HG03558 (cell line): ENCODE measurements around the gene C6orf120.

ENCODE experiments used
- ATAC-seq: cut with Tn5 transposase; IDR thresholded peaks from one replicate; pipeline ENCODE4 v1.9.1; 2021; ENCODE audit warnings: moderate number of reproducible peaks; ENCODE audit not compliant: unreplicated experiment; ENCODE audit errors: extremely low read depth

Gene C6orf120

GRCh38 chr6:169723991-169724493 lies 22.1 kb downstream of the C6orf120 start:
- no peak for ATAC-seq

DNA sequence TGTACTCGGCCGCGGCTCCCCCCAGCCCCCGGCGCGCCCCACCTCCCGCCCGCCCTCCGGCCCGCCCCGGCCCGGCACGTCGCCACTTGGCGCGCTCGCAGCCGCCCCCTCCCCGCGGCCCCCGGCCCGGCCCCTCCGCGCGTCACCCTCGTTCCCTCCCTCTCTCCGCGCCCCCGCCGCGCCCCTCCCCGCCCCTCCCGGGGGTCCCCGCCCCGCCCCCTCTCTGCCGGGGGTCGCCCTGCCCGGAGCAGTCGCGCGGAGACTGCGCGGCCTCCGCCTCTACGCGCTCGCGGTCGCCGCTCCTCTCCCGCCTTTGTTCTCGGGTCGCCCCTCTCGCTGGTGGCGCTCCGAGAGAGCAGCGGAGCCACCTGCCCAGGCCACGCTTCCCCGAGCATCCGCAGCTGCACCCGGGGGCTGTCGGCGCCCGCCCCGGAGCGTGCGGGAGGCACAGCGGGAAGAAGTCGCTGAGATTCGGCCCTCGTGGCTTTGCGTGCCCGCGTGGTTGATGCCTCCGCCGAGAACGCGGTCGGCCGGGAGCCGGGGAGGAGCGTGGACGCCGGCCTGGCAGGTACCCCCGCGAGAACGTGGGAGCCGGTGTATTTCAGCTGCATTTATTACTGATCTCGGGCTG lies 22.7 kb downstream of the C6orf120 start, which contains the start of gene PHF10:
TSS of gene PHF10 (minus strand) at position 7 of the 631 bp plus-strand sequence. CDS start 569 bp downstream, outside the sequence.
- no peak for ATAC-seq

DNA sequence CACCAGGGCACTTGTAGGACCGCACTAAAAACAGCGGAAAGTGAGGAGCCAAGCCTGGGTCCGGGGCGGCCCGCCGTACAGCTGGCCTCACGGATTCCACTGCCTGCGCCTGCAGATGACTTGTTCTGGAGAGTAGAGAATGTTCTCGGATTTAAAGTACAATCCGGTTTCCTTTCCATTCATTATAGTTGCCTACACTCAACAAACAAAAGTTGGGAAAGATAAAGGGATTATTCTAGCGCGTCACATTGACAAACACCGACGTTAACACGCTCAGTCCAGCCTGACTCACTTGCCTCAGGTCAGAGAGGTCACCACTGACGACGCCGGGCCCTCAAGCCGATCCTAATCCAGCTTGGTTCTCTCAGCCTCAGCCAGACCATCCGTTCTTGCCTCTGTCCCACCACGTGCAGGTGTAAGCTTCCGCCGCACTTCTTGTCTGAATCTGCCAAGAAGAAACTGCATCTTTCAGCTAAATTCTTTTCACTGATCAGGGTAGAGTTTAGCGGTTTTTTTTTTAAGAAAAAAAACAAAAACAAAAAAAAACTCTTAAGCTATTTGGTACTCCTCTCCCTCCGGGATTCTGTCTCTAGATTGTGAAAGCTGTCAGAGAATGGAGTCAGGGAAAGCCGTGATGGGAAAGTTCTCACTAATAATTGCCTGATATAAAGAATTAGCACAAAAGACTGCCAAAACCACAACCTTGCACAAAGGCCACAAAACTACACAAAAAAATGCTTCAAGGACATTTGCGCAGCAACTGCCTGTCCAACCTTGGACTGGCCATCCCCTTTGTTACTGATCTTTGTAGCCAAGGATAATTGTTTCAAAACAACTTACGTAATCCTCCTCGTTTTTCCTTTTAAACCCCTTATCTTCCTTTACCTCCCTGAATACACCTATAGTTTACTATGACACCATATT lies 23.5 kb downstream of the C6orf120 start:
- no peak for ATAC-seq

DNA sequence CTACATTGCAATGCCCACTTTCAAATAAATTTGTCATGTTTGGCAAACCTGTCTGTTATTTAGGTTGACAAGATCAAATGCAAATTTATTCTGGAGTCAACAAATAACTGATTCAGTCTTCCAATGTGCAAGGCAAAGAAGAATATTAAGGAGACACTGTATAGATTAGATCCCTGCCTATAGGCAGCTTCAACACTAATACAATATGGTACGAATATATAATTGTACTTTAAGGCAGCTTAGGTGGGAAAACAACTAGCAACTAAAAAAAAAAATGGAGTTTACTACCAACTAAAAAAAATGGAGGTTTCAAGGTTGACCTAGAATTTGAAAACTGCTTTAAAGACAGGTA lies 24.1 kb downstream of the C6orf120 start:
- ATAC-seq: no peak

- no peak for ATAC-seq
Measured at GRCh38 chr6:169726963-169727362, 25.0 kb downstream of the C6orf120 start.

DNA sequence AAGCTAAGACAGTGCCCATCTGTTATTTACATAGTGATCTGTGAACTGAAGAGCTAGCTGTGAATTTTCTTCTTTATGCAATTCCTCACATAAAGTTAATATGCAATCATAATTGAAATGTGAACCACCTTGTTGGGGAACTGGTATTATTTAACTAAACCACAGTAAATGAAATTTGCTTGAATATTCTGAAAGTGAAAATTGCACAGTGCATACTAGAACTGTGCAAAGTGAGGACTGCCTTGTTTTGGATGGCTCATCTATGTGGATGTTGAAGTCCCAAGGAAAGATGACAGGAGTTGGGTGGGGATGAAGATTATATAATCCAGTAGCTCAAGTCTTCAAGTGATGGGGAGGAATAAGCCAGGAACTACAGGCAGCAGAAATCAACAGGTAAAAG lies 28.0 kb downstream of the C6orf120 start:
- ATAC-seq: no peak

DNA sequence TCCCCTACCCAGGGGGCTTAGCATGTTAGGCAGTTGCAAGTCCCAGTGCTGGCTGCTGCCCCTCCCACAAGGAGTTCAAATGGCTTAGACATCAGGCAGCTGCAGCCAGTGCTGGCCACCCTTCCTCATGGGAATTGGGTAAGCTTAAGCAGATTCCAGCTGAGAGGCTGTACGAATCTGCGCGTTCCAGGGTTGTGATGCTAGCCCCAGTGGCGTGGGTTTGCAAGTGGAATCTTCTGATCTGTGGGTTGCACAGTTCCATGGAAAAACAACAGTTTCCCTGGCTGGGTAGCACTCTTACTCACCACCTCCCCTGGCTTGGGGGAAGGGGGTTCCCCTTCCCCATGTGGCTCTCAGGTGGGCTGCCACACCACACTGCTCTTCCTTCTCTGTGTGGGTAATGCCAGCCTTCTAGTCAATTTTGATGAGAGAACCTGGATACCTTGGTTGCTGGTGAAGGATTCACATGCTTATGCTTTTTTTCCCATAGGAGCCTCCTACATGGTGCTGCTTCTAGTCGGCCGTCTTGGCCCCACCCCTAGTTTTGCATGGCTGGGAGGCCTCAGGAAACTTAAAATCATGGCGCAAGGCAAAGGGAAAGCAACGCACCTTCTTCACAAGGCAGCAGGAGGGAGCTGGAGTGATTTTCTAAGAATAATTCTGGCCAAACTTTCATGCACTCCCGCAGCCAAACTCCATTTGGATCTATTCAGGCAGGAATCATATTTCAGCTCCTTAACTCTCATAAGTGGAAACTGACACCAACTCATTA lies 36.5 kb downstream of the C6orf120 start:
- no peak for ATAC-seq

- no peak for ATAC-seq
Measured at GRCh38 chr6:169738976-169739529, 37.1 kb downstream of the C6orf120 start.

DNA sequence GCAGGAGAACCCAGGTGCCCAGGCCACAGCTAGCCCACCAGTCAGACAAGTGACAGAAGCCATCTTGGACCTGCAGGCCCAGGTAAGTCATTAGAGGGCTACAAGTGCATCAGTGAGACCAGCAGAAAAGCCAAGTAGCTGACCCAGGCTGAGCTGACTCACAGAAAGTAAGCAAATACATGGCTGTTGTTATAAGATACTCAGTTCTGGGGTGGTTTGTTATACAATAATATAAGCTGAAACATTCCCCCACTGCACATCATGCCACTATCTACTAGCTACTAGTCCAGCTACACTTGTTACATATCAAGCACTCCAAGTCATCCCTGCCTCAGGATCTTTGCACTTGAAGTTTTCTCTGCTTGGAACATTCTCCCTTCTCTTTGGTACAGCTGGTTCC lies 39.4 kb downstream of the C6orf120 start:
- ATAC-seq: no peak

DNA sequence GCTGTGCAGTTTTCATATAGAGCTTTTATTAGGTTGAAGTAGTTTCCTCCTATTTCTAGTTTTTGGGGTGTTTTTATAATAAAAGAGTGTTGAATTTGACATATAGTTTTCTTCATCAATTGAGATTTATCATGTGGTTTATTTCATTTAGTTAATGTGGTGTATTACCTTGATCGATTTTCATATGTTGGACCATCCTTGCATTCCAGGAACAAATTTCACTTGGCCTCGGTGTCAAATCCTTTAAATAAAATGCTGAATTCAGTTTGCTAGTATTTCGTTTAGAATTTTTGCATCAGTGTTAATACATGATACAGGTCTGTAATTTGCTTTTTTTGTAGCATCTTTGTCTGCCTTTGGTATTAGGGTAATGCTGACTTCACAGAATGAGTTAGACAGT lies 43.5 kb downstream of the C6orf120 start:
- no peak for ATAC-seq

DNA sequence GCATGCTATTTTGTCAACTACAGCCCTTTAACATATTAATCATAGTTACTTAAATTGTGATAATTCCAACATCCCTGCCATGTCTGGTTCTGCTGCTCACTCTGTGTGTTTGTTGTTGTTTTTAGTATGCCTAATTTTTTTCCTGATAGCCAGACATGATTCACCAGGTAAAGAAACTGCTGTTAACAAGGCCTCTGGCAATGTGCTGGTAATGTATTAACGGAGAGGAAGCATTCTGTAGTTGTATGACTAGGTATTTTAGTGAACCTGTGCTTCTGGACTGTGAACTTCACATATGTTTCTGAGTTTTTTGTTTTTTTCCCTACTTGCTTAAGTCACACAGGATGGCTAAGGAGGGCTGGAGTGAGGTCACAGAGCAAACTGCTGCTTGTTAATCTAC lies 44.6 kb downstream of the C6orf120 start:
- no peak for ATAC-seq

DNA sequence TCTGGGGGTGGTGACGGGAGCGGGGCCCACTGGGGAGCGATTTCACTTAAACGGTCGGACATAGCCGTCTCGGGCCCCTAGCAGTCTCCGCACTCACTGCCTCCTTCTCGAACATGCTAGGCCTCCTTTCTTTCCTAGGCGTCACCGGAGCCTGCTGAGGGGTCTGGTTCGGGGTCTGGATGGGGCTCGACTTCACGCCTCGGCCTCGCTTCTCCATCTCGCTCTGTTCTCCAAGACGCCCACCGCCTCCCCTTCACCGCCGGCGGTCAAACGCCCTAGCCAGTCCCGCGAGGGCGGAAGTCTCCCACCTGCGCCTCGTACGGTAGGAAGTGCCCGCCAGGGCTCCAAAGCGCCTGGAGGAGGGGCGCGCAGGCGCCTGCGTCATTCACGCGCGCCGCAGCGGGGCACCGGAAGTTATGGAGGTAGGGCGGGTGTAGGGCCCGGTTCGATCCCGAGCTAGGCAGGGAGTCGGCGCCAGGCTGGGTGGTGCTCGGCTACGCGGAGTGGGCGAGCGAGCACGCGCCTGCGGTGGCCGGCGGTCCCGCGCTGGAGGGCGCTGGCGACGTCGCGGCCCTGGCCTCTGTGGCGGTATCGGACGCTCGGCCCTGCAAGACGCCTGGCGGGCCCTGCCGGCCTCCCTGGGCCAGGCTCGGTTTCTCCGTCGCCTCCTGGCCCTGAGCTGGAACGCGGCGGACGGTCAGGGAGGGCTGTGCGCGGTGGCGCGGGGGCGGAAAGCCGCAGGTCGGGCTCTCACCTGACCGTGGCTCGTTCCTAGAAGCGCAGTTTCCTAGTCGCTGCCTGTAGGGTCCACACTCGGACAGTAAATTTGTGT lies 49.5 kb downstream of the C6orf120 start, which contains the start of the genes DYNLT2 and ERMARD:
TSS of gene DYNLT2 (minus strand) at position 331 of the 832 bp plus-strand sequence. CDS start at position 217, 114 bp downstream.
TSS of gene ERMARD (plus strand) at position 381 of the 832 bp plus-strand sequence. CDS start at position 417, 36 bp downstream.
- ATAC-seq: peak; percentile 92

GRCh38 chr6:169752074-169752623 lies 50.2 kb downstream of the C6orf120 start:
- no peak for ATAC-seq
